GM19025 (cell line): ENCODE data around the gene KAT8.
"Not testable (repeated sequence)": the region's sequence is repeated elsewhere in the genome, so short reads cannot be mapped to it uniquely, and the experiment has no call there.

Experiments used
- ATAC-seq: cut with Tn5 transposase; IDR thresholded peaks from one replicate; pipeline ENCODE4 v1.9.1; 2021; ENCODE audit warnings: mild to moderate bottlenecking, low read depth, moderate library complexity; ENCODE audit not compliant: unreplicated experiment

The KAT8 gene

DNA sequence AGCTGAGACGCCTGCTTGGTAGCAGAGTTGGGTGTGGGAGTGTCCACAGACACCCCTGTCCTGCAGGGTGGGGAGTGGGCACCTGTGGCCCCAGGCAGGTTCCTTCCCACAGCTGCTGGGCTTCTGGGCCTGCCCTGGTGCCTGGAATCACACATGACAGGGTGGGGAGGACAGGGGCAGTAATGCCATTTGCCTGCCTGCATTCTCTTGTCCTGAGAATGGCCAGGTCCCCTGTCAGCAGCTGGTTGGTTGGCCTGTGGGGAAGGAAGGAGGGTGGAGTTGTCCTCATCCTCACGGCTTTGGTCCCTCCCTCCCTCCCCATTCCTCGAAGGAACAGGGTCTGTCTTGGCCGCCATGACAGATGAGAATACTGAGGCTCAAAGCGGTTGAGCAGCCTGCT is 33.9 kb upstream of the KAT8 start:
- no peak for ATAC-seq

- ATAC-seq = no peak
Observed at GRCh38 chr16:31083981-31084380, 33.5 kb upstream of the KAT8 start.

DNA sequence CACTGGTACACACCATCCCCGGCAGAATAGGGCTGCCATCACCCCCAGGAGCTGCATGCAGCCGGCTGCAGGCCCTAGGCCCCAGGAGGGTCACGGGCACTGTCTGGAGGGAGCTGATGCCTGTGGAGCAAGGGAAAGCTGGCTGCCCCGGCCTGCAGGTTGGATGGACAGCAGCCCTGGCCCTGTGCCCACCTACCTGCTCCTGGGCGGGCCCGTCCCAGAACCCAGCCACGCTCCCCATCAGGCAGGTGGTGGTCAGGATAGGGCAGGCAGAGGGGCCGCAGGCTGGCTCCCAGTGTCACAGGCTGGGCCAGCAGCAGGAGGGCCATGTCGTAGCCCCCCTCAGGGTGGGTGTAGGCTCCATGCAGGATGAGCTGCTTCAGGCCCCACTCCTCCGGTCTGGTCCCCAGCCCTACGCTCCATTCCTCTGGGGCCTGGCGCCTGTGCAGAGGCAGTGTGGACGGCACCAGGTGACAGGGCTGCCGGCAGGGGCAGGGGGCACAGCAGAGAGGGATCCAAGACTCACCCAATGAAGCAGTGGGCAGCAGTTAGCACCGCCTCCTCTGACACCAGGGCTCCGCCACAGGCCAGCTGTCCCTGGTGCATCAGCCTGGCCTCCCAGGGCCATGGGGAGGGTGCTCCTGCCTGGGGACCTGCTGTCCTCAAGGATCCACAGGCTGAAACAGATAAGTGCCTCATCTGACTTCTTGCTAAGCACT is 32.7 kb upstream of the KAT8 start:
- no peak for ATAC-seq

- no peak for ATAC-seq
Observed at GRCh38 chr16:31085411-31085810, 32.1 kb upstream of the KAT8 start.

DNA sequence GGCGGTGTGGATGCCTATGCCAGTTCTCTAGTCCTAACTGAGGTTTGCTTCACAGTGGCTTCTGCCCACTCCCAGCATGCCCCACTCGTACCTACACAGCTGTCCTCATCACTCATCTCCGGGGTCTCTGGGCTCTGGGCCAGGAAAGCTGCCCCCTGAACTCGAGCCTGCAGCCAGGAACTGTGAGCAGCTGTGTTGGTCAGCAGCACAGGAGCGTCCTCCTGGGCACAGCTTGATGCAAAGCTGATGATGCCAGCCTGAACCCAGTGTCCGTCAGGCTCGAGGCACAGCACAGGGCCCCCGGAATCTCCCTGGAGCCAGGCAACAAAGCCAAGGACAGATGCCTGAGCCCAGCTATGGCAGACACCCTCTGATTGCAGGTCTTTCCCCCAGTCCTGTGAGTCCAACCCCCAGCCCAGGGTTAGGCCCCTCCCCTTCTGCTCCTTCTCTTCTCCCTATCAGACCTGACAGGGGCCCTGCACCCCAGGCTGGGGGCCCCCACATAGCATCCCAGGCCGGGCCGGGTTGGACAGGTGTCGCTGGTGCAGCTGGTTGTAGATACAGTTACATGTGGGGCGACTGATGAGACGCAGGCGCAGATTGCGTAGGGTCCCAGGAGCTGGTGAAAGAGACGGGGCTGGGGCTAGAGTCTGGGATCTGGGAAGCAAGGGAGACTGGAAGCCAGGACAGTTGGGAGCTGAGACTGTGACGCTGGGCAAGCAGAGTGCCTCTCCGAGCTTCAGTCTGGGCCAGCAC is 31.4 kb upstream of the KAT8 start:
- ATAC-seq = no peak

DNA sequence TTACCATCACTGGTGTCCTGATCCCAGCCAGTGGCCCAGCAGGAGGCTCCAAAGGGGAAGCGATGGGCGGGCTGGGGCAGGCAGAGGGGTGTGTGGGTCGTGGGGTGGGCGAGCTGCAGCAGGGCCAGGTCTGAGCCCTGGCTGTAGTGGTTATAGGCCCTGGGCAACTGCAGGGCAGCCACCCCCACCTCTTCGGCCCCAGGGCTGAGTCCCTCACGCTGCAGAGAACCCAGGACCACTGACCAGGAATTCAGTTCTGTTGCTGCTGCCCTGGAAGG is 30.9 kb upstream of the KAT8 start:
- no peak for ATAC-seq

GRCh38 chr16:31087481-31087880 is 30.0 kb upstream of the KAT8 start:
- ATAC-seq = no peak

DNA sequence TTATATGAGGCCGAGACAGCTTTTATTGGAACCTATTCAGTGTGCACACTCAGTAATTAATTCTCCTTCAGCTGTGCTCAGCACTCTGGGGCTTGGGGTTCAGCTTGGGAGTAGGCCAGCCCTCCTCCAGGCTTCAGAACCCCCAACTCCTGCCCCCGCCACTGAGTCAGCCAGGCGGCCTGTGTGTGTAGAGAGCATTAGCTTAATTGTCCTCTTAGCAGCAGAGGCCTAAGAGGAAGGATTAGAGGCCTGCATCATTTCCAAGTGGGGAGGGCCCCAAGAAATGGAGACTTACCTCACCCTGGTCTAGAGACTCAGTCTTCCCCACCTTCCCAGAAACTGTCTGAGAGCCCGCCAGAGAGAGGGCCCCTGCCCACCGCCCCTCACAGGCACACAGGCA is 29.5 kb upstream of the KAT8 start:
- no peak for ATAC-seq

DNA sequence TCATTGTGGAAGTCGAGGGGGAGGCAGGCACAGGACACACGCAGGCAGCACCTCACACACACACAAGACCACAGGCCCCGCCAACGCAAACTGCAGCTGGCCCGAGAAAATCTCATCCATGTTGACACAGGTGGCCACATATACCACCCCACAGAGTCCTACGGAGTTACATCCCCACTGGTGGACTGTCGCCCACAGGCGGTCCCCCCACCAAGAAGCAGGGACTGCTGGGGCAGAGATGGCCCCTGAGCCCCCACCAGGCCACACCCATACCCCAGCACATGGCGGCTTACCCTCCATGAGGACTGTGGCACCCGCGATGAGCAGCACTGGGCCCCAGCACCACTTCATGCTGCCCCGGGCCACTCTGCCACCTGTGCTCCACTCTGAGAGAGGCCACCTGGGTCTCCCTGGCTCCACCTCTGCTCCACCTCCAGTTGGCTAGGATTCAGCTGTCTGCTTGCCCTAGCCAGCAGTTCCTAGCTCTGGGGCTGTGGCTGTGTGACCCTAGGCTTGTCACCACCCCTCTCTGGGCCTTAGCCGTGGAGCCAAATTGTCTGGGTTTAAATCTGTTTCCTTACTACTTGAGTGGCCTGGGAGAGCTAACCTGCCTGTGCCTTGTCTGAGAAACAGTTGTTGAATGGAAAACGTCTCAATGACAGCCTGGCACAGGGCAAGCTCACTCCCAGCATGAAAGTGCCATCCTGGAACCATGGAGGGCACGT is 28.8 kb upstream of the KAT8 start, which contains the start of gene PRSS53:
Gene PRSS53, minus strand, starts transcription at position 485 of the 725 bp plus-strand sequence. Its CDS starts 134 bp downstream, at position 351.
- ATAC-seq = no peak

GRCh38 chr16:31089199-31089598 is 28.3 kb upstream of the KAT8 start:
- ATAC-seq = no peak

DNA sequence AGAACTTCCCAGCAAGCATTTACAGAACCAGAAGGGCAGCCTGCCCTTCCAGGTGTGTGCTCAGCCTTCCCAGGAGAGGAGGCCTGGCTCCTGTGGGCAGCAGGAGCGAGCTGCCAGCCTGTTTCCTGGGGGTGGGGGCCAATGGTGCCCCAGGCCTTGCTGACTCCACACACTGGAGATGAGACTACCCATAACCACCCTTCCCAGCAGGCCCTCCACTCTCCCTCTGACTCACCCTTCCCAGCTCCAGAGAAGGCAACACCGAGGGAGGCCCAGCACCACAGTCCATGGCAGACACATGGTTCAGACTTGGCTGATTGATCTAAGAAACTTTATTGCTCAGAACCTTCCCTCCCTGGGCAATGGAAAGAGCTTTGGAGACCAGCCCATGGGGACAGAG is 26.9 kb upstream of the KAT8 start:
- ATAC-seq = no peak

DNA sequence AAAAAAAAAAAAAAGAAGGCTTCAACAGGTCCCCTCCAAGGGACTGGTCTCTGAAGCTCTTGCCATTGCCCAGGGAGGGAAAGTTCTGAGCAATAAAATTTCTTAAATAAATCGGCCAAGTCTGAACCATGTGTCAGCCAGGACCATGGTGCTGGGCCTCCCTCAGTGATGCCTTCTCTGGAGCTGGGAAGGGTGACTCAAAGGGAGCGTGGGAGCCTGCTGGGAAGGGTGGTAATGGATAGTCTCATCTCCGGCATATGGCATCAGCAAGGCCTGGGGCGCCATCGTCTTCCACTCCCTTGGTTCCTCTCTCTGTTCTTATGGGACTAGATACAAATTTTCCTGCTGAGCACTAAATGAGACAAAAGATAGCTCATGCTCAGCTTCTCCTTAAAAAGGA is 25.1 kb upstream of the KAT8 start:
- ATAC-seq = no peak

GRCh38 chr16:31093132-31093703 is 24.2 kb upstream of the KAT8 start:
- no peak for ATAC-seq

DNA sequence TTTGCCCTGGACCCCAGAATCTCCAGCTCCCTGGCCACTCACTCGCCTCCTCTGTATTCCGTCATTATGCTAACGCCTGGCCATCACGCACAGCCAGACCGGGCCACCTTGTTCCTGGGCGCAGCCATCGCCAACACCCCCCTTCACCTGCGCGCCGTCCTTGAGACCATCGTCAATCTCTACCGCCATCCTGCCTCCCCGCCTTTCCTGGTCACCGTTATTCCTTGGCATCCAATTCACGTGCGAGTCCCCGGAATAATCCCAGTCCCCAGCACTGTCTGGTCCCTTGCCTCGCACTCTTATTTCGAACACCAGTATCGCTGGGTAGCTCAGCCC is 23.4 kb upstream of the KAT8 start:
- ATAC-seq = no peak

DNA sequence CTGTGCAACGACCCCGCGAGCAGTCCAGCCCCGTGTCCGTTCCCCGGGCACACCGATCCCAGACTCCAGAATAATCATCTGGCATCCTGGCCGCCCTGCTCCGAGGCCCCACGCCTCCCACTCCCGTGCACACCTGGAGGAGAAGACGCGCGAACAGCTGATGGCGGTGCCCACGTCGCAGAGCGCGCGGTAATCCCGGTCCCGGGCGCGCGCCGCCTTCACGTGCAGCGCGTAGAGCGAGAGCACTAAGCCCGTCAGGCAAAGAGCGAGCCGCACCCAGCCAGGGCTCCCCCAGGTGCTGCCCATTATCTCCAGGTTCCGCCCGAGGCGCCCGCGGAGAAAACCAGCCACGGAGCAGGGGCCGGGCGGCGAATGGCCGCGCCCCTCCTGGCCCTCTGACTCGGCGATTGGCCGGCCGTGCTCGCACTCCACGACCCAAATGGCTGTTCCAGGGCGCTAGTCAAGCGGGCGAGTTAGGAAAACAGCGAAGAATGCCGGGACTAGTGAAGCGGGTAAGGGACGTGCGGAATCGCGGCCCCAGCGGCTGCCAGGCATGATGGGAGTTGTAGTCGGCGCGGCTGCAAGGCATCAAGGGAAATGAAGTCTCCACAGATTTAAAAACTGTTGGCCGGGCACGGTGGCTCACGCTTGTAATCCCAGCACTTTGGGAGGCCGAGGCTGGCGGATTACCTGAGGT is 22.9 kb upstream of the KAT8 start, which contains the start of gene VKORC1:
Gene VKORC1, minus strand, starts transcription at position 374 of the 697 bp plus-strand sequence. Its CDS starts 68 bp downstream, at position 306.
- peak; percentile 89 for ATAC-seq

DNA sequence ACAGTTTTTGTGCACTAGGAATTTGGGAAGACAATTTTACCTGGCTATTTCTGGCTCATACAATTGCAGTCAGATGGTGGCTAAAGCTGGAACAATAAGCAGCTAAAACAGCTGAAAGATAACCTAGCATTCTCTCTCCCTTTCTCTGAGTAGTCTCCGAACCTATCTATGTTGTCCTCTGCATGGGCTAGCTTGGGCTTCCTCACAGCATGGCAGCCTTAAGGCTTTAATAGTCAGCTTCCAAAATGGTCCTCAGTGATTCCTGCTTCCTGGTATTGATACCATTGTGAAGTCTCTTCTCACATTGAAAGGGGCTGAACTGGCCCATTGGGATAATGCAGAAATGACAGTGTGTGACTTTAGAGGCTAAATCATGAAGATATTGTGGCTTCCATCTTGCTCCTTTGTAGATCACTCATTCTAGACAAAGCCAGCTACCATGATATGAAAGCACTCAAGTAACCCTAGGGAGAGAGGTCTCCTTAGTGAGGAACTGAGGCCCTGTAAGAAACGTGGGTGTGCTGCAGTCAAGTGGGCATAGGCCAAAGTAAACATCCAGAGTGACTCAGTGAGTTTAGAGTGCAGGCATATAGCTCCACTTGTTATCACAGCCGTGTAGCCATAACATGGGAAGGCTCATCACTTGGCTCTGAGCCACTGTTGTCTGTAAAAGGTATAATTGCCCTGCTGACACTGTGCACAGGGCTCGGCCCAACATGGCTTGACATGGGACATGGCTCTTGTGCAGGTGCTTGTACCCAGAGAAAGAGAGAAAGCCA is 17.4 kb upstream of the KAT8 start:
- no peak for ATAC-seq

- ATAC-seq = not testable (repeated sequence)
Observed at GRCh38 chr16:31100876-31101641, 16.4 kb upstream of the KAT8 start.

DNA sequence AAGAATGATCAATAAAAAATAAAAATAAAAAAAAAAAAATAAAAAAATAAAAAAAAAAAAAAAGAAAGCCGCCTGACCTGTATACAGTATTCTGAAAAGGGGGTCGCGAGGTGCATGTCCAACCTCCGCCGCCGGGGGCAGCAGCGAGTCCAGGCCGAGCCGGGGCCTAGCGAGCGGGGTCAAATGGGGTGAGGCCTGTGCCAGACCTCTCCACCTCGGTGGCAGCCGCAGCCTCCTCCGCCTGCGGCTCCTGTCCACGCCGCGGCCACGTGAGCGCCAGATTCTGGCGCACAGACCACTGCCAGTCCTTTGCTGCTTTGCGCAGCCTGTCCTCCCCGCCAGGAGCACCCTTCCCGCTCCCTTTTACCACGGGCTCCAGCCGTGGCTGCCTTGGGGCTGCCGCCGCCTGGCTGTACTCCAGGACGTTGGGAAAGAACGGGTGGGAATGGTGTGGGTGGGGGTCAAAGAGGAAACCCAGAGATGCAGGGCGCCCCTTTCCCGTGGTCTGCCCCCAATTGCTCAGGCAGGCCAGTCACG is 11.7 kb upstream of the KAT8 start:
- no peak for ATAC-seq
